GM12878 (cell line): ENCODE measurements around the gene FAM185A. TPM values are rescaled to one million over a fixed set of nuclear protein-coding genes. Genes with fewer than 3 reads are reported as not detected.

Experiments
- BCL3 ChIP-seq: IDR thresholded peaks from 2 replicates; pipeline ENCODE4 v1.6.1; 2011; ENCODE audit warnings: borderline replicate concordance, low read depth, mild to moderate bottlenecking, moderate library complexity, low read length; ENCODE audit not compliant: insufficient read depth, poor library complexity, severe bottlenecking
- BHLHE40 ChIP-seq, 2 experiments: fragments of 450-650 bp in 1 of 2; IDR thresholded peaks; 2 replicates each; pipeline ENCODE4 v1.6.1; 2011 to 2017; ENCODE audit warnings: low read depth in 2 of 2, borderline replicate concordance in 1 of 2, improper control_type of control experiment in 1 of 2, low read length in 1 of 2, mild to moderate bottlenecking in 1 of 2
- CBX3 ChIP-seq: fragments of 200-600 bp; sonication (generic); IDR thresholded peaks from 2 replicates; pipeline ENCODE4 v1.6.1; 2016; ENCODE audit warnings: low read depth, borderline replicate concordance
- CREB1 ChIP-seq: IDR thresholded peaks from 2 replicates; pipeline ENCODE4 v1.6.1; 2012; ENCODE audit warnings: low read depth, mild to moderate bottlenecking, inconsistent platforms
- CTCF ChIP-seq, 3 experiments: IDR thresholded peaks in 2 of 3; conservative IDR thresholded peaks in 1 of 3; 2 replicates each; pipeline ENCODE4 v1.5.1; 2011; ENCODE audit warnings: low read depth in 3 of 3, low read length in 3 of 3, mild to moderate bottlenecking in 3 of 3, control low read depth in 2 of 3, moderate library complexity in 2 of 3, inconsistent platforms in 1 of 3, mixed read lengths in 1 of 3; ENCODE audit not compliant: control insufficient read depth in 2 of 3, insufficient read depth in 1 of 3; ENCODE audit errors: extremely low read depth in 1 of 3
- JUNB ChIP-seq: IDR thresholded peaks from 2 replicates; pipeline ENCODE4 v1.6.1; 2016; ENCODE audit warnings: antibody characterized with exemption, mild to moderate bottlenecking
- KLF5 ChIP-seq: fragments of 450-650 bp; IDR thresholded peaks from 2 replicates; pipeline ENCODE4 v1.6.1; 2014; ENCODE audit warnings: mild to moderate bottlenecking; ENCODE audit not compliant: partially characterized antibody
- LARP7 ChIP-seq: fragments of 450-650 bp; IDR thresholded peaks from 2 replicates; pipeline ENCODE4 v1.6.1; 2017; ENCODE audit warnings: mild to moderate bottlenecking
- MAX ChIP-seq: IDR thresholded peaks from 2 replicates; pipeline ENCODE4 v1.6.1; 2012; ENCODE audit warnings: low read depth, low read length, improper control_type of control experiment
- PML ChIP-seq: IDR thresholded peaks from 2 replicates; pipeline ENCODE4 v1.6.1; 2012; ENCODE audit warnings: low read length, inconsistent platforms
- SKIL ChIP-seq: fragments of 450-650 bp; IDR thresholded peaks from 2 replicates; pipeline ENCODE4 v1.6.1; 2017; ENCODE audit warnings: mild to moderate bottlenecking, low read depth, inconsistent platforms; ENCODE audit not compliant: poor library complexity, severe bottlenecking
- SMARCA5 ChIP-seq: fragments of 450-650 bp; IDR thresholded peaks from 2 replicates; pipeline ENCODE4 v1.6.1; 2017; ENCODE audit warnings: mild to moderate bottlenecking
- SP1 ChIP-seq: IDR thresholded peaks from one replicate; pipeline ENCODE4 v1.6.1; 2011; ENCODE audit warnings: low read depth, low read length
- ZBTB4 ChIP-seq: fragments of 450-650 bp; formaldehyde crosslinking; IDR thresholded peaks from 2 replicates; pipeline ENCODE4 v1.4.0; 2022; ENCODE audit warnings: mild to moderate bottlenecking, moderate library complexity
- ZNF207 ChIP-seq: fragments of 450-650 bp; IDR thresholded peaks from 2 replicates; pipeline ENCODE4 v1.6.1; 2014; ENCODE audit warnings: antibody characterized with exemption, mild to moderate bottlenecking, borderline replicate concordance
- ZNF592 ChIP-seq: fragments of 450-650 bp; IDR thresholded peaks from 2 replicates; pipeline ENCODE4 v1.6.1; 2017; ENCODE audit warnings: mild to moderate bottlenecking, moderate library complexity
- ZSCAN29 ChIP-seq: fragments of 450-650 bp; IDR thresholded peaks from 2 replicates; pipeline ENCODE4 v1.6.1; 2017; ENCODE audit warnings: mild to moderate bottlenecking, moderate library complexity
- polyA plus RNA-seq, 11 experiments: library from polyadenylated mRNA; depleted of rRNA in 4 of 11; unstranded in 6 of 11; stranded (reverse) in 5 of 11; fragments of >200 nt; fragmentation: Nextera tagmentation in 4 of 11; fragmentation: Illumina TruSeq in 1 of 11; extraction: Ambion mirVana in 4 of 11; extraction: Trizol in 1 of 11; gene quantifications; 1 replicate in 1 of 11; 2 replicates in 10 of 11; pipeline versions ENCODE4 v1.2.1 to v1.2.3, GENCODE V29; 2011 to 2016; ENCODE audit warnings: inconsistent platforms in 2 of 11, missing spikeins in 2 of 11, low read depth in 1 of 11
- total RNA-seq, 4 experiments: library from RNA; depleted of rRNA in 3 of 4; stranded (reverse); fragments of >200 nt in 3 of 4; fragmentation: Illumina TruSeq in 1 of 4; extraction: Trizol in 1 of 4; gene quantifications; 2 replicates each; pipeline versions ENCODE4 v1.2.1 to v1.2.3, GENCODE V29; 2013 to 2021

The FAM185A gene
- total and polyA plus RNA-seq, 10 of the 15 experiments (the other 5 are each of a cell fraction or from before 2014, with no cell fraction given), result 1.9 to 12.8 (median 8.6) TPM

- no peak for TF ChIP-seq BCL3
- TF ChIP-seq CREB1, result peak; percentile 47
- TF ChIP-seq KLF5, result no peak
- TF ChIP-seq ZBTB4 (CRISPR knock-in tag), result no peak
- TF ChIP-seq BHLHE40 (IDR thresholded peaks at IDR 0.05; ENCODE audit: borderline replicate concordance in 1 of 2, low read depth in 2 of 2, low read length in 1 of 2), result peak; percentile 34 to 38; a peak in 2 of 4 replicates
- TF ChIP-seq CTCF (IDR thresholded peaks at IDR 0.05 in 2 of 3, conservative IDR thresholded peaks at IDR 0.05 in 1 of 3; ENCODE audit: control insufficient read depth in 2 of 3, extremely low read depth in 1 of 3, insufficient read depth in 1 of 3, low read depth in 3 of 3, low read length in 3 of 3), result no peak
- TF ChIP-seq CBX3, result no peak
- no peak for TF ChIP-seq PML
- no peak for TF ChIP-seq MAX
- no peak for TF ChIP-seq ZSCAN29
- TF ChIP-seq LARP7, result no peak
- no peak for TF ChIP-seq ZNF592
- TF ChIP-seq ZNF207, result no peak
- TF ChIP-seq SMARCA5, result no peak
- peak; percentile 96 for TF ChIP-seq JUNB
- peak; percentile 90 for TF ChIP-seq SKIL
- no peak for TF ChIP-seq SP1
These were observed 86.2 kb downstream of the FAM185A start (continued) for GRCh38 chr7:102834999-102835398.
